ENCODE measurements around the gene RFPL2.
"Not testable (repeated sequence)": the region's sequence is repeated elsewhere in the genome, so short reads cannot be mapped to it uniquely, and the experiment has no call there.

RFPL2 gene

DNA sequence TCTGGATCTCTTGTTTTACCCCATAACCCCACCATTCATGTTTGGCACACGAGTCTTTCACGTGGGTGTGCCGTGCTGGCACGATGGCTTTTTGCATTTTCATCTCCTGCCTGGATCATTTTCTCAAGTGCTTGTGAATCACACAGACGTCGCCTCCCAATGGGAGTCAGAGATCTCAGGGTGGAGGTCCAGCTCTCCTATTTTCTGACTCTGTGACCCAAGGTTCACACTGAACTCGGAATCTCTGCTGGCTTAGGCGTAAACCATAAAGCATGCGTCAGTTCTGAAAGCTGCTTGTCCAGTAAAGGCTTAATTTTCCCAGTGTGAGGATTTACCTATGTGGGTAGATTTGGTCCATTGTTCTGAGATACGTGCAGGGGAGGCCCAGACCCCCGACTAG is 29.8 kb downstream of the RFPL2 start:
- peaks cover 7% of the 10 kb centered on the region for H3K4me1 ChIP-seq (ENCODE audit: control insufficient read depth, insufficient read depth, low read length, poor library complexity, severe bottlenecking)
- no peak overlapping the region for H3K4me3 ChIP-seq (ENCODE audit: insufficient read depth, low read depth, low read length, poor library complexity, severe bottlenecking)
- H3K27me3 ChIP-seq (replicated peaks; ENCODE audit: control insufficient read depth, insufficient read depth, low read length, poor library complexity, severe bottlenecking) = peaks cover 3% of the 10 kb centered on the region
- H3K36me3 ChIP-seq (ENCODE audit: control insufficient read depth, insufficient read depth, low read length) = no peaks in the 10 kb centered on the region
- DNase-seq = no peak
- no peak overlapping the region for H3K27ac ChIP-seq (ENCODE audit: insufficient read depth, low read length, poor library complexity, severe bottlenecking)
- H3K9me3 ChIP-seq (ENCODE audit: control insufficient read depth, low read length) = no peaks in the 10 kb centered on the region

DNA sequence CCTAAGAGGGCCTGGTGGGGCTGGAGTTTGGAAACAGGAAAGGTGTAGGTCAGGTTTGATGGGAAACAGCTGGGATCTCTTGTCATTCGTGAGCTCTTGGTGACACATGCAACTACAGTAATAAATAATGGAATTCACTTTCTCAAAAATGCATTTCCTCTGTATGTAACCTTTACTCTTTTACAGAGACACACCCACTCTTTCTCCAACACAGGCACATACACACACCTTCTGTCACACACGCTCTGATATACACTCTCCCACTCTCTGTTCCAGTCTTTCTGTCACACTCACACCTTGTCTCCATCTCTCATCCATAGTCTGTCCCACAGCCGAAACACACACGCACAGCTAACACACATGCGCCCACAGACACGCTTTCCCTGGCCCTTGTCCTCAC is 39.2 kb downstream of the RFPL2 start:
- Histone ChIP-seq H3K36me3 (ENCODE audit: control insufficient read depth, insufficient read depth, low read length) (no peaks in the 10 kb centered on the region), H3K4me3 (ENCODE audit: insufficient read depth, low read depth, low read length, poor library complexity, severe bottlenecking) (no peak overlapping the region), H3K27me3 (replicated peaks; ENCODE audit: control insufficient read depth, insufficient read depth, low read length, poor library complexity, severe bottlenecking) (no peaks in the 10 kb centered on the region), H3K27ac (ENCODE audit: insufficient read depth, low read length, poor library complexity, severe bottlenecking) (no peak overlapping the region), H3K9me3 (ENCODE audit: control insufficient read depth, low read length) (no peaks in the 10 kb centered on the region), H3K4me1 (ENCODE audit: control insufficient read depth, insufficient read depth, low read length, poor library complexity, severe bottlenecking) (no peaks in the 10 kb centered on the region)
- DNase-seq = no peak

DNA sequence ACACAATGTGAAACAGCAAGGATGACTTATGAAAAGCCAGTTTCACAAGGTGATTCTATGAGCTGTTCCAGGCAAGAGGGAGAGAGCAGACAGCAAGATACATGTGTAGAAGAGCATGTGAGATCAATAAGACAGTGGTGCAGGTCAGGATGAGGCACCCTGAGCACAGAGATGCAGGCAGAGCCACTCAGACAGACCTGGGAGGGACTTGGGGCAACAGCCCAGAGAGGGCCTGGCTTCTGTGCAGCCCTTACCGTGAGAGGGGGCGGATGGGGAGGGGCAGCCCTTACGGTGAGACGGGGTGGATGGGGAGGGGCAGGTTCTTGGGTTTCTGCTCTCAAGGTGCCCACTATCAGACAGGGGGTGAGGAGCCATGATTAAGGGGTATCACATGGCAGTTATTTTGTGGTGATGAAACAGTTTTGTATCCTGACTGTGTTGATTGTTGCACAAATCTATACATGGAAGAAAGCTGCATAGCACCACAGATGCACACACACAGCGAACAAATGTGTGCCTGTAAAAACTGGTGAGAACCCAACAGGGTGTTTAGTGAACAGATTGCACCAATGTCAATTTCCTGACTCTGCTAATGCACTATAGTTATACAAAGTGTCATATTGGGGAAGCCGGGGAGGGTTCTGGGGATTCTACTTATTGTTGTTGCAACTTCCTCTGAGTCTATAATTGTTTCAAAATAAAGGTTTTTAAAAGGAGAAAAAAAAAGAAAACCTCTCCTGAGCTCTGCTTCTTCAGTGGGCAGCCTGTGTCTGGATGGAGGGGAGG is 40.6 kb downstream of the RFPL2 start:
- no peak overlapping the region for H3K4me3 ChIP-seq (ENCODE audit: insufficient read depth, low read depth, low read length, poor library complexity, severe bottlenecking)
- no peaks in the 10 kb centered on the region for H3K9me3 ChIP-seq (ENCODE audit: control insufficient read depth, low read length)
- H3K4me1 ChIP-seq (ENCODE audit: control insufficient read depth, insufficient read depth, low read length, poor library complexity, severe bottlenecking) = no peaks in the 10 kb centered on the region
- H3K27me3 ChIP-seq (replicated peaks; ENCODE audit: control insufficient read depth, insufficient read depth, low read length, poor library complexity, severe bottlenecking) = no peaks in the 10 kb centered on the region
- no peaks in the 10 kb centered on the region for H3K36me3 ChIP-seq (ENCODE audit: control insufficient read depth, insufficient read depth, low read length)
- no peak for DNase-seq
- H3K27ac ChIP-seq (ENCODE audit: insufficient read depth, low read length, poor library complexity, severe bottlenecking) = no peak overlapping the region

DNA sequence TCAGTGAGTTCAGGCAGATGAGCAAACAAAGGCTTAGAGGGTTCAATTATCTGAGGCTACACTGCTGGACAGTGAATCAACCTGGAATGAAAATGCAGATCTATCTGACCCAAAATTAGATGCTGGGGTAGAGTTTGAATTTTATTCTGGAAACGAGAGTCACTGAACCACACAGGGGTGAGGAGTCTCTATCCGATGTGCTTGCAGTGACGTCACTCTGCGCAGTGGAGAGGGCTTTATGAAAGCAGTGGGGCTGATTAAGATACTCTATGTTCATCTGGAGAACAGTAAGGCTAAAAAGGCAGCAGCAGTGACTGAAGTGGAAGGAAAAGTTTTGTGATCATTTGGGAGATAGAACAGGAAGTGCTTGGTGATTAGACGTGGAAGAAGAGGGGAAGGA is 44.5 kb downstream of the RFPL2 start:
- not testable (repeated sequence) for H3K4me1 ChIP-seq (ENCODE audit: control insufficient read depth, insufficient read depth, low read length, poor library complexity, severe bottlenecking); H3K36me3 ChIP-seq (ENCODE audit: control insufficient read depth, insufficient read depth, low read length)

DNA sequence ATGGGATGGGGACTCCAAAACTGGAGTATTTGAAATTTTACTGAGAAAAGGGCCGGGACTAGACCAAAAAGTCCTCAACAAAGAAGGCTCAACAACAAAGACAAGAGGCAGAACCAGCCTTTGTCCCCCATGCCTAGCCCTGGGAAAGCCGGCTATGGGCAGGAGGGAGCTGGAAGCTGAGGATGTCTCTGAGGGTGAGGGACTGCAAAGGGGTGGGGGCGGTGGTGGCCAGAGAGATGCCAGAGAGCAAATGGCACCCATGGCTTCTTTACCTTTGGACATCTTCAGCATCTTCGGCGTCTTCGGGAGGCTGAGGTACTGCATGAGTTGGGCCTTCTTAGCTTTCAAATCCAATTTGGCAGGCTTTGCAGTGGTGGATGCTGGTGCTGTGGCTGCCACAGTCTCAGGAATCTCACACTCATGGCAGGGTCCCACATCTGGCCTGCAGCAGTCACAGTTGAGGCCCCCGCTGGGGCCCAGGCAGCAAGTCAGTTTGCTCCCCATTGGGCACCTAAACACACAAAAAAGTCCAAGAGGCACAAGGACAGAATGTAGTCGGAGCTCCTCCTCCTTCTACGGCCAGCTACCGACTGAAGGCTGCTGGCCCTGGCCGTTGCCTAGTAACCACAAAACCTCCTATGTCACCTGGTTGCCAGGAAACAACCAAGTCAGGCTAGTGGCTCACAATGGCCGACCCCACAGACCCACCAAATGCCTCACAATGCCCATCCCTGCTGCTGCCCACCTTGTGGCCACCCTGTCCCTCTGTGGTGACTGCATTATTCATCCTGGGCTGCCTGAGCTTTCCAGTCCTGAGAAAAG is 46.0 kb downstream of the RFPL2 start, which contains the start of gene C22orf42:
TSS of gene C22orf42 (minus strand) at position 592 of the 822 bp plus-strand sequence. CDS start at position 504, 88 bp downstream.
- no peak for DNase-seq
- Histone ChIP-seq H3K27ac (ENCODE audit: insufficient read depth, low read length, poor library complexity, severe bottlenecking) (no peak within 1 kb of the TSS), H3K27me3 (replicated peaks; ENCODE audit: control insufficient read depth, insufficient read depth, low read length, poor library complexity, severe bottlenecking) (no peaks in the 10 kb centered on the region), H3K36me3 (ENCODE audit: control insufficient read depth, insufficient read depth, low read length) (no peaks in the 10 kb centered on the region), H3K4me3 (ENCODE audit: insufficient read depth, low read depth, low read length, poor library complexity, severe bottlenecking) (no peak within 1 kb of the TSS), H3K9me3 (ENCODE audit: control insufficient read depth, low read length) (no peaks in the 10 kb centered on the region), H3K4me1 (ENCODE audit: control insufficient read depth, insufficient read depth, low read length, poor library complexity, severe bottlenecking) (no peaks in the 10 kb centered on the region)

More for the DNA sequence above, 44.5 kb downstream of the RFPL2 start:
- H3K4me3 ChIP-seq (ENCODE audit: insufficient read depth, low read depth, low read length, poor library complexity, severe bottlenecking); H3K9me3 ChIP-seq (ENCODE audit: control insufficient read depth, low read length); H3K27ac ChIP-seq (ENCODE audit: insufficient read depth, low read length, poor library complexity, severe bottlenecking); H3K27me3 ChIP-seq (replicated peaks; ENCODE audit: control insufficient read depth, insufficient read depth, low read length, poor library complexity, severe bottlenecking); DNase-seq: not testable (repeated sequence)

DNA sequence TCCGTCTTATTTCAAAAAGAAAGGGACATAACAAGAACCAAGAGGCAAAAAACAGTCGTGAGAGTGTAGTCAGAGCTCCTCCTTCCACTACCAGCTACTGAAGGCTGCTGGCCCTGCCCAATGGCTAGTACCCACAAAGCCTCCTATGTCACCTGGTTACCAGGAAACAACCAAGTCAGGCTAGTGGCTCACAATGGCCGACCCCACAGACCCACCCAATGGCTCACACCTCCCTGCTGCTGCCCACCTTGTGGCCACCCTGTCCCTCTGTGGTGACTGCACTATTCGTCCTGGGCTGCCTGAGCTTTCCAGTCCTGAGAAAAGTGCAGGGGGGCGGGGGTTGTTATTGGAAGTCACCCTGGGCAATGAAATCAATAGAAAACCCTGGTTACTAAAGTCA is 47.2 kb downstream of the RFPL2 start:
- not testable (repeated sequence) for H3K27me3 ChIP-seq (replicated peaks; ENCODE audit: control insufficient read depth, insufficient read depth, low read length, poor library complexity, severe bottlenecking); H3K36me3 ChIP-seq (ENCODE audit: control insufficient read depth, insufficient read depth, low read length); H3K4me1 ChIP-seq (ENCODE audit: control insufficient read depth, insufficient read depth, low read length, poor library complexity, severe bottlenecking); DNase-seq; H3K4me3 ChIP-seq (ENCODE audit: insufficient read depth, low read depth, low read length, poor library complexity, severe bottlenecking); H3K27ac ChIP-seq (ENCODE audit: insufficient read depth, low read length, poor library complexity, severe bottlenecking); H3K9me3 ChIP-seq (ENCODE audit: control insufficient read depth, low read length)

DNA sequence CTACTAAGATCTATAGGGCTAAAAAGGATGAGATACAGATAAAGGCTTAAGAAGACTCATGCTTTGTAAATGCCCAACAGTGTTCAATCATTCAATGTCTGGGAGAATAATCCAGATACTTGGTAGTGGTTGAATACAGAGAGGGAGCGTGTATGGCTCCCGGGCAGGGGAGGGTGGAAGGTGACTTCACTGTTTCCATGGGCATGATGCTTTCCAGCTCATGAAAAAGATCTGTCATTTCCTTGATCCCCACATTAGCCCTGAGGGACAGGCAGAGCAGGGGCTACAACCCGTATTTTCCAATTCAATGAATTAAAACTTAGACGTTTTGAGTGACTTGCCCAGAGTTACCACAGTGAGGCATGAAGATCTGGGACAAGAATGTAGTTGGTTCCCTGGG is 50.1 kb downstream of the RFPL2 start:
- not testable (repeated sequence) for H3K36me3 ChIP-seq (ENCODE audit: control insufficient read depth, insufficient read depth, low read length); DNase-seq

DNA sequence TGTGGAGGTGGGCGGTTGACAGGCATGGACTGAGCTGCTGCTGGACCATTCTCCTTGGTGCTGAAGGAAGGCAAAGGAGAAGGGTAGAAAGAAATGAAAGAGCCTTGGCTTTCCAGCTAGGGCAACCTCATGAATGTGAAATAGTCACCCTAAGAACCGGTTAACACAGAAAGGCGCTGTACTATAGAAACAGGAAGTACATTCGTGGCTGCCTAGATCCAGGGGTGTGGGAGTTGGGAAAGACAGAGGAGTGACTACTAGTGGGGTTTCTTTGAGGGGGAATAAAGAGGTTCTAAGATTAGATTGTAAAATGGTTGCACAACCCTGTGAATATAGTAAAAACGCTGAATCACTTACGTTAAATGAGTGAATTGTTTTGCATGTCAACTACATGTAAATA is 53.2 kb downstream of the RFPL2 start:
- not testable (repeated sequence) for DNase-seq; H3K9me3 ChIP-seq (ENCODE audit: control insufficient read depth, low read length); H3K27ac ChIP-seq (ENCODE audit: insufficient read depth, low read length, poor library complexity, severe bottlenecking); H3K36me3 ChIP-seq (ENCODE audit: control insufficient read depth, insufficient read depth, low read length); H3K4me3 ChIP-seq (ENCODE audit: insufficient read depth, low read depth, low read length, poor library complexity, severe bottlenecking); H3K27me3 ChIP-seq (replicated peaks; ENCODE audit: control insufficient read depth, insufficient read depth, low read length, poor library complexity, severe bottlenecking); H3K4me1 ChIP-seq (ENCODE audit: control insufficient read depth, insufficient read depth, low read length, poor library complexity, severe bottlenecking)

More for the DNA sequence above, 50.1 kb downstream of the RFPL2 start:
- not testable (repeated sequence) for H3K27me3 ChIP-seq (replicated peaks; ENCODE audit: control insufficient read depth, insufficient read depth, low read length, poor library complexity, severe bottlenecking); H3K27ac ChIP-seq (ENCODE audit: insufficient read depth, low read length, poor library complexity, severe bottlenecking); H3K9me3 ChIP-seq (ENCODE audit: control insufficient read depth, low read length); H3K4me3 ChIP-seq (ENCODE audit: insufficient read depth, low read depth, low read length, poor library complexity, severe bottlenecking); H3K4me1 ChIP-seq (ENCODE audit: control insufficient read depth, insufficient read depth, low read length, poor library complexity, severe bottlenecking)

DNA sequence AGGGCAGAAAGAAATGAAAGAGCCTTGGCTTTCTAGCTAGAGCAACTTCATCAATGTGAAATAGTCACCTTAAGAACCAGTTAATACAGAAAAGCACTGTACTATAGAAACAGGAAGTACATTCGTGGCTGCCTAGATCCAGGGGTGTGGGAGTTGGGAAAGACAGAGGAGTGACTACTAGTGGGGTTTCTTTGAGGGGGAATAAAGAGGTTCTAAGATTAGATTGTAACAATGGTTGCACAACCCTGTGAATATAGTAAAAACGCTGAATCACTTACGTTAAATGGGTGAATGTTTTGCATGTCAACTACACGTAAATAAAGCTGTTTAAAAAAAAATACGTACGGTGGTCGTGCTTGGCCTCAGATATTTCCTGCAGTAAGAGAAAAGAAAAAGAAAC is 54.2 kb downstream of the RFPL2 start:
- not testable (repeated sequence) for H3K4me1 ChIP-seq (ENCODE audit: control insufficient read depth, insufficient read depth, low read length, poor library complexity, severe bottlenecking); H3K27ac ChIP-seq (ENCODE audit: insufficient read depth, low read length, poor library complexity, severe bottlenecking); H3K9me3 ChIP-seq (ENCODE audit: control insufficient read depth, low read length); H3K36me3 ChIP-seq (ENCODE audit: control insufficient read depth, insufficient read depth, low read length); H3K4me3 ChIP-seq (ENCODE audit: insufficient read depth, low read depth, low read length, poor library complexity, severe bottlenecking); DNase-seq; H3K27me3 ChIP-seq (replicated peaks; ENCODE audit: control insufficient read depth, insufficient read depth, low read length, poor library complexity, severe bottlenecking)

DNA sequence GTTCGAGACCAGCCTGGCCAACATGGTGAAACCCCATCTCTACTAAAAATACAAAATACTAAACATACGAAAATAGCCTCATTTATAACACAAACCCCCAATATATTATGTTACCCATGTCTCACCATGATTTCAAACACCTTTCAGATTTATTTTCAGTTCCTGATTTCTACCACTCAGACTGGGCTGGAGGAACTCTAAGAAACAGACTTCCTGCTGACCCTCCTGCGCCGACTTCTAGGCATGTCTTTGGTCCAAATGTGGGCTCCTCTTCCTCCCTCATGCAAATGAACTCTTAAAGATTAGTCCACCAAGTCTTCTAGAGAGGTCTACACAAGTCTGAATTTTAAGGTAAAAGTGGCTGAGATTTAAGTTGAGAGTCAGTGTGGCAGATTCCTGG is 56.5 kb downstream of the RFPL2 start:
- H3K4me1 ChIP-seq (ENCODE audit: control insufficient read depth, insufficient read depth, low read length, poor library complexity, severe bottlenecking) = peaks cover 13% of the 10 kb centered on the region
- H3K36me3 ChIP-seq (ENCODE audit: control insufficient read depth, insufficient read depth, low read length); H3K27ac ChIP-seq (ENCODE audit: insufficient read depth, low read length, poor library complexity, severe bottlenecking); H3K4me3 ChIP-seq (ENCODE audit: insufficient read depth, low read depth, low read length, poor library complexity, severe bottlenecking); H3K9me3 ChIP-seq (ENCODE audit: control insufficient read depth, low read length); H3K27me3 ChIP-seq (replicated peaks; ENCODE audit: control insufficient read depth, insufficient read depth, low read length, poor library complexity, severe bottlenecking); DNase-seq: not testable (repeated sequence)

Data from effector memory CD4-positive, alpha-beta T cell (primary cell).